ENCODE measurements around the gene NET1. TPM values are rescaled to one million over a fixed set of nuclear protein-coding genes. Genes with fewer than 3 reads are reported as not detected.

NET1 gene
- polyA plus RNA-seq, 1 of the 3 experiments (the other 2 are of a cell fraction): 4.7 TPM

- TF ChIP-seq CTCF (IDR thresholded peaks at IDR 0.05) (no peak), ZBTB33 (IDR thresholded peaks at IDR 0.05; ENCODE audit: borderline replicate concordance, low read depth) (no peak), GATA2 (CRISPR knock-in tag; IDR thresholded peaks at IDR 0.05) (no peak), FOXJ3 (CRISPR knock-in tag; IDR thresholded peaks at IDR 0.05) (no peak), TAF1 (IDR thresholded peaks at IDR 0.05; ENCODE audit: borderline replicate concordance, low read depth, low read length) (no peak), NRF1 (IDR thresholded peaks at IDR 0.05; ENCODE audit: low read depth, low read length) (no peak)
These were observed 39.0 kb upstream of the NET1 start (continued) for GRCh38 chr10:5373307-5373706.

- Histone ChIP-seq H3K9me3 (no peaks in the 10 kb centered on the region), H3K9ac (no peak overlapping the region), H3F3A (replicated peaks; ENCODE audit: insufficient read depth) (peaks cover 21% of the 10 kb centered on the region), H4K20me1 (ENCODE audit: insufficient read depth) (no peaks in the 10 kb centered on the region), H2AFZ (ENCODE audit: low read depth) (no peak overlapping the region), H3K4me3 (ENCODE audit: low read depth in 2 of 2, low read length in 1 of 2) (no peak overlapping the region), H3K27ac (ENCODE audit: low read depth in 2 of 2, low read length in 1 of 2) (no peak overlapping the region), H3K79me2 (ENCODE audit: insufficient read depth) (no peaks in the 10 kb centered on the region), H3K27me3 (ENCODE audit: insufficient read depth) (peaks cover 20% of the 10 kb centered on the region; the same call in 1 of the 2 replicates), H3K4me1 (ENCODE audit: control insufficient read depth in 1 of 2, insufficient read depth in 2 of 2, low read depth in 1 of 2, low read length in 1 of 2) (no peaks in the 10 kb centered on the region), H3K9me2 (no peaks in the 10 kb centered on the region), H3K36me3 (replicated peaks in 1 of 2; ENCODE audit: control insufficient read depth in 1 of 2, insufficient read depth in 2 of 2, low read length in 1 of 2) (no peaks in the 10 kb centered on the region), H3K4me2 (no peak overlapping the region)
- CTCF ChIA-PET: interaction anchor here (0.7 kb wide), 1 partner anchor 307 kb away, joined by 3 read pairs; no protein-coding TSS in a partner anchor
- no peak for TF ChIP-seq MXI1 (IDR thresholded peaks at IDR 0.05; ENCODE audit: low read depth, low read length)
- no peak for TF ChIP-seq TEAD4 (IDR thresholded peaks at IDR 0.05; ENCODE audit: borderline replicate concordance, insufficient read depth)
- no peak for TF ChIP-seq FOXJ3 (CRISPR knock-in tag; IDR thresholded peaks at IDR 0.05)
- TF ChIP-seq NRF1 (IDR thresholded peaks at IDR 0.05; ENCODE audit: low read depth, low read length): no peak
- TF ChIP-seq CHD2 (IDR thresholded peaks at IDR 0.05; ENCODE audit: low read length, partially characterized antibody): no peak
- no peak for TF ChIP-seq TAF1 (IDR thresholded peaks at IDR 0.05; ENCODE audit: borderline replicate concordance, low read depth, low read length)
- no peak for TF ChIP-seq USF1 (IDR thresholded peaks at IDR 0.05; ENCODE audit: borderline replicate concordance, low read depth)
- TF ChIP-seq YY1 (IDR thresholded peaks at IDR 0.05; ENCODE audit: low read depth): no peak
- TF ChIP-seq RFX5 (IDR thresholded peaks at IDR 0.05; ENCODE audit: low read length): no peak
- TF ChIP-seq JUND (IDR thresholded peaks at IDR 0.05): no peak
- TF ChIP-seq FOSL2 (IDR thresholded peaks at IDR 0.05; ENCODE audit: borderline replicate concordance, low read depth): no peak
- TF ChIP-seq GATA2 (CRISPR knock-in tag; IDR thresholded peaks at IDR 0.05): no peak
- TF ChIP-seq PBX3 (IDR thresholded peaks at IDR 0.05): no peak
- TF ChIP-seq EZH2phosphoT487 (IDR thresholded peaks at IDR 0.05; ENCODE audit: borderline replicate concordance, low read depth): no peak
- TF ChIP-seq NFIC (IDR thresholded peaks at IDR 0.05; ENCODE audit: borderline replicate concordance): no peak
- TF ChIP-seq FOXM1 (IDR thresholded peaks at IDR 0.05; ENCODE audit: low read depth): no peak
- no peak for TF ChIP-seq CTCF (IDR thresholded peaks at IDR 0.05)
- TF ChIP-seq EP300 (IDR thresholded peaks at IDR 0.05; ENCODE audit: borderline replicate concordance in 1 of 2, low read depth in 1 of 2, low read length in 1 of 2): no peak
- POLR2A ChIA-PET: no interaction called here
- DNase-seq: no peak
- 50% methylated on average over 20 of the region's 22 CpGs for WGBS (ENCODE audit: low lambda C conversion rate)
These were observed 38.3 kb upstream of the NET1 start for GRCh38 chr10:5373891-5374611.
